ENCODE data around the gene MUC4. TPM values are rescaled to one million over a fixed set of nuclear protein-coding genes. Genes with fewer than 3 reads are reported as not detected.

The MUC4 gene, protein sequence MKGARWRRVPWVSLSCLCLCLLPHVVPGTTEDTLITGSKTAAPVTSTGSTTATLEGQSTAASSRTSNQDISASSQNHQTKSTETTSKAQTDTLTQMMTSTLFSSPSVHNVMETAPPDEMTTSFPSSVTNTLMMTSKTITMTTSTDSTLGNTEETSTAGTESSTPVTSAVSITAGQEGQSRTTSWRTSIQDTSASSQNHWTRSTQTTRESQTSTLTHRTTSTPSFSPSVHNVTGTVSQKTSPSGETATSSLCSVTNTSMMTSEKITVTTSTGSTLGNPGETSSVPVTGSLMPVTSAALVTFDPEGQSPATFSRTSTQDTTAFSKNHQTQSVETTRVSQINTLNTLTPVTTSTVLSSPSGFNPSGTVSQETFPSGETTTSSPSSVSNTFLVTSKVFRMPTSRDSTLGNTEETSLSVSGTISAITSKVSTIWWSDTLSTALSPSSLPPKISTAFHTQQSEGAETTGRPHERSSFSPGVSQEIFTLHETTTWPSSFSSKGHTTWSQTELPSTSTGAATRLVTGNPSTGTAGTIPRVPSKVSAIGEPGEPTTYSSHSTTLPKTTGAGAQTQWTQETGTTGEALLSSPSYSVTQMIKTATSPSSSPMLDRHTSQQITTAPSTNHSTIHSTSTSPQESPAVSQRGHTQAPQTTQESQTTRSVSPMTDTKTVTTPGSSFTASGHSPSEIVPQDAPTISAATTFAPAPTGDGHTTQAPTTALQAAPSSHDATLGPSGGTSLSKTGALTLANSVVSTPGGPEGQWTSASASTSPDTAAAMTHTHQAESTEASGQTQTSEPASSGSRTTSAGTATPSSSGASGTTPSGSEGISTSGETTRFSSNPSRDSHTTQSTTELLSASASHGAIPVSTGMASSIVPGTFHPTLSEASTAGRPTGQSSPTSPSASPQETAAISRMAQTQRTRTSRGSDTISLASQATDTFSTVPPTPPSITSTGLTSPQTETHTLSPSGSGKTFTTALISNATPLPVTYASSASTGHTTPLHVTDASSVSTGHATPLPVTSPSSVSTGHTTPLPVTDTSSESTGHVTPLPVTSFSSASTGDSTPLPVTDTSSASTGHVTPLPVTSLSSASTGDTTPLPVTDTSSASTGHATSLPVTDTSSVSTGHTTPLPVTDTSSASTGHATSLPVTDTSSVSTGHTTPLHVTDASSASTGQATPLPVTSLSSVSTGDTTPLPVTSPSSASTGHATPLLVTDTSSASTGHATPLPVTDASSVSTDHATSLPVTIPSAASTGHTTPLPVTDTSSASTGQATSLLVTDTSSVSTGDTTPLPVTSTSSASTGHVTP (N-terminal part only)
- 0.39 TPM in 1 of 2 replicates, not detected in the other for total RNA-seq

DNA sequence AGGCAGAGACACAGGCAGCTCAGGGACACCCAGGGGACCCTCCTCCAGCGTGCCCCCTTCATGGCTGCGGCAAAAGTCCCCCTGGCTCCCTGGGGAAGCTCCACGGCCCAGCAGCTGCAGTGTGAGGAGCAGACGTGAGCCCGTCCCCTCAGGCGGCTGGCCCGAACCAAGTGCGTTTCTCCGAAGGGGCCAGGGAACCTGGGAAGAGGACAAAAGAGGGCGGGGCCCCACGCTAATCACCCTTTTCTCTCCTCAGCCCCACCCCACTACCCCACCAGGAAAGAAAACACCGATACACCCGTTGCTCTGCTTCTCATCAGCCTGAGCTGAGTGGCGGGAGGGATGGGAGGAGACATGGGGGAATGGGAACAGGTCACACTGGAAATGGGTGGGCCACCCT lies at the start of gene MUC4:
TSS of gene MUC4 (minus strand) at position 174 of the 400 bp plus-strand sequence. CDS start at position 62, 112 bp downstream.

DNA sequence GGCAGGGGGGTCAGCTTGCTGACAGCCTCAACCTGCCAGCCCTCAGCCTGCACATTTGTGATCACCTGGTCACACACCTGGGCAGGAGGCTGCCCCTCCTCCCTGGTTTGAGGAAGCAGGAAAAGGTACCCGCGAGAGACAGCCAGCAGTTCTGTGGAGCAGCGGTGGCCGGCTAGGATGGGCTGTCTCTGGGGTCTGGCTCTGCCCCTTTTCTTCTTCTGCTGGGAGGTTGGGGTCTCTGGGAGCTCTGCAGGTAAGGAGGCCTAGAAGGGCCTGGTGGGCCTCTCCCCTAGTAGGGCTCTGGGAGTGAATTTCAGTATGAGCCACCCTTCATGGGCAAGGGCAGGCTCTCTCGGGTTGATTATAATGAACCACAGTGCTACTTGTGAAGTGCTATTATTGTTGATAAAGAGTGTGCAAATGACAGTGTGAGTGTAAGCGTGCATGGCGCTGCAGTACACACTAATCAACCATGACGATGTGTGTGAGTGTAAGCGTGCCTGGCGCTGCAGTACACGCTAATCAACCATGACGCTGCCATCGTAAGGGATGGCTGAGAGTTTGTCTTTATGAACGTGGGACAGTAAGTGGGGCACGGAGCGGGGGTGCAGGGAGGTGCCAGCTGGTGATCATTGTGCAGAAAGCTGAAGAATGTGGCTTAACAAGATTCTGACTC lies 90.8 kb downstream of the MUC4 start, which contains the start of gene MUC20:
TSS of gene MUC20 (plus strand) at position 148 of the 676 bp plus-strand sequence. CDS start at position 178, 30 bp downstream.

Other genes with a start within 250 kb of the MUC4 start
- 7.3 and 7.9 TPM in 2 replicates for gene APOD, start 228.0 kb downstream of the MUC4 start, total RNA-seq
- 0.24 and 0.52 TPM in 2 replicates for gene MUC20, start 91.0 kb downstream of the MUC4 start, total RNA-seq
- gene TNK2, start 96.6 kb upstream of the MUC4 start, total RNA-seq: 8.1 and 9.0 TPM in 2 replicates